ENCODE measurements around the gene MEP1B. TPM values are rescaled to one million over a fixed set of nuclear protein-coding genes. Genes with fewer than 3 reads are reported as not detected.

The MEP1B gene
- total RNA-seq, 1 donor from 2014 or later = not detected

DNA sequence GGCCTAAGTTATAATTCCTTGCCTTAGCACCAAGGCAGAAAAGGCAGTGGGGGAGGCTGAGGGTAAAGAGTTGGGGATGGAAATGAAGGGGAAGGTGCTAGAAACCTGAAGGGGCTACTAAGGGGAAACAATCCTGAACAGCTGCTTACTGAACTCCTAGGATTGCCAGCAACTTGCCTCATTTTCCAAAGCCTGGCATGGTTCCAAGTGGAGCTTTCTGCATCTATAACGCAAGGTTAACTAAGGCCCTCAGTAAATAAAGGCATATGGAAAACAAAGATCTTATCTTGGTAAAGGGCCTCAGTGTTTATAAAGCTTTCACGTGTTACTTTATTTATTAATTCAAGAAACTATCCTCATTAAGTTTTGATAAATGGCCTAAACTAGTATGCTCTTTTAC lies 10.9 kb downstream of the MEP1B start:
- Histone ChIP-seq H3K36me3 (no peaks in the 10 kb centered on the region), H3K9me3 (replicated peaks) (no peaks in the 10 kb centered on the region)

DNA sequence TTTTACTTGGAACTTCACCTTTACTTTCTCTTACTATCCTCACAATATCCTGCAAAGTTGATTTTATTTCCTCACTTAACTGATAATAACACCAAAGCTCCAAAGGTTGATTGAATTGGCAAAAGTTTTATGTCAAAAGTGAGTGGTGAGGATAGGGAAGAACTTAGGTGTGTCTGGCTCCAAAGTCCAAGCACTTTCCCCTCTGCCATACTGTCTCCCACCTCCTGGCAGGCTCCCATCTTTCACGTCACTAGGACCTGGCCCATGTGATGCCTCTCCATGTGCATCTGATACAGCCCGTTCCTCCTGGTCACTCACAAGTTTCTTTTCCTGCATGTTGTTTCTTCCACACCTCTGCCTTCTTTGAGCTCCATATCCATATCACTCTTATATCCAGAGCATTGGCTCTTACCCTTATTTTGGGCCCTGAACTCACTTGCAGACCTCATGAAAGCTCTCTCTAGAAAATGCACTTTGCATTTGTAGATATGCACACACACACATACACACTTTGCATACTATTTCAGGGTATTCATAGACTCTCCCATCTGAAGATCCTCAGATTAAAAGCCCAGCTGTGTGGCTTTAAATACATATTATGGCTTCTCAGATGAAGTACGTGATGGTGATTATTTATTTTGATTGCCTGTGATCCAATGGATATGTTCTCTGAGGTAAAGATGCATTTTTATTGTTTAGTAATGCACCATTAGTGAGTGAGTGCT lies 12.3 kb downstream of the MEP1B start:
- Histone ChIP-seq H3K4me3 (no peak overlapping the region), H3K4me1 (no peaks in the 10 kb centered on the region), H3K27ac (replicated peaks) (no peak overlapping the region), H3K36me3 (no peaks in the 10 kb centered on the region), H3K27me3 (ENCODE audit: low read depth) (no peaks in the 10 kb centered on the region), H3K9me3 (replicated peaks) (no peaks in the 10 kb centered on the region)
- no peak for DNase-seq
- intact Hi-C loops (cut with micrococcal nuclease) = no loop called here
- TF ChIP-seq, protein P1, sequence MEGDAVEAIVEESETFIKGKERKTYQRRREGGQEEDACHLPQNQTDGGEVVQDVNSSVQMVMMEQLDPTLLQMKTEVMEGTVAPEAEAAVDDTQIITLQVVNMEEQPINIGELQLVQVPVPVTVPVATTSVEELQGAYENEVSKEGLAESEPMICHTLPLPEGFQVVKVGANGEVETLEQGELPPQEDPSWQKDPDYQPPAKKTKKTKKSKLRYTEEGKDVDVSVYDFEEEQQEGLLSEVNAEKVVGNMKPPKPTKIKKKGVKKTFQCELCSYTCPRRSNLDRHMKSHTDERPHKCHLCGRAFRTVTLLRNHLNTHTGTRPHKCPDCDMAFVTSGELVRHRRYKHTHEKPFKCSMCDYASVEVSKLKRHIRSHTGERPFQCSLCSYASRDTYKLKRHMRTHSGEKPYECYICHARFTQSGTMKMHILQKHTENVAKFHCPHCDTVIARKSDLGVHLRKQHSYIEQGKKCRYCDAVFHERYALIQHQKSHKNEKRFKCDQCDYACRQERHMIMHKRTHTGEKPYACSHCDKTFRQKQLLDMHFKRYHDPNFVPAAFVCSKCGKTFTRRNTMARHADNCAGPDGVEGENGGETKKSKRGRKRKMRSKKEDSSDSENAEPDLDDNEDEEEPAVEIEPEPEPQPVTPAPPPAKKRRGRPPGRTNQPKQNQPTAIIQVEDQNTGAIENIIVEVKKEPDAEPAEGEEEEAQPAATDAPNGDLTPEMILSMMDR (IDR thresholded peaks at IDR 0.05; ENCODE audit: borderline replicate concordance) = no peak

More for the DNA sequence above, 10.9 kb downstream of the MEP1B start:
- H3K27ac ChIP-seq (replicated peaks) = no peak overlapping the region
- no peaks in the 10 kb centered on the region for H3K27me3 ChIP-seq (ENCODE audit: low read depth)
- no peaks in the 10 kb centered on the region for H3K4me1 ChIP-seq
- TF ChIP-seq, protein P1 (IDR thresholded peaks at IDR 0.05; ENCODE audit: borderline replicate concordance) = no peak
- intact Hi-C loops (cut with micrococcal nuclease) = no loop called here
- no peak overlapping the region for H3K4me3 ChIP-seq
- no peak for DNase-seq

DNA sequence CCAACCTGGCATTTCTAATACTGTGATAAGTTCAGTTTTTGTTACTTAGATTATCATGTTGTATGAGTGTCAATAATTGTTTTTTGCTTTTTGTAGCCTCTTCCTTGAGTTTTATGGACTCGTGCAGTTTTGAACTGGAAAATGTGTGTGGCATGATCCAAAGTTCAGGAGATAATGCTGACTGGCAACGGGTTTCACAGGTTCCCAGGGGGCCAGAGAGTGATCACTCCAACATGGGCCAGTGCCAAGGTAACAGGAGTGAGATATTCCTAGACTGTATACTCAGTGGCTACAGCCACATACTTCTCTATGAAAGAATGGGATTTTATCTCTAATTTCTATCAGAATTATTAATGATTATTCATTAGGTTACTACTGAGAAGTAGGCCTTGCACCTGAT lies 18.2 kb downstream of the MEP1B start:
- Histone ChIP-seq H3K4me1 (no peaks in the 10 kb centered on the region), H3K27me3 (ENCODE audit: low read depth) (no peaks in the 10 kb centered on the region), H3K9me3 (replicated peaks) (no peaks in the 10 kb centered on the region), H3K27ac (replicated peaks) (no peak overlapping the region), H3K4me3 (no peak overlapping the region), H3K36me3 (no peaks in the 10 kb centered on the region)
- TF ChIP-seq, protein P1 (IDR thresholded peaks at IDR 0.05; ENCODE audit: borderline replicate concordance) = no peak
- intact Hi-C loops (cut with micrococcal nuclease) = no loop called here
- DNase-seq = no peak

DNA sequence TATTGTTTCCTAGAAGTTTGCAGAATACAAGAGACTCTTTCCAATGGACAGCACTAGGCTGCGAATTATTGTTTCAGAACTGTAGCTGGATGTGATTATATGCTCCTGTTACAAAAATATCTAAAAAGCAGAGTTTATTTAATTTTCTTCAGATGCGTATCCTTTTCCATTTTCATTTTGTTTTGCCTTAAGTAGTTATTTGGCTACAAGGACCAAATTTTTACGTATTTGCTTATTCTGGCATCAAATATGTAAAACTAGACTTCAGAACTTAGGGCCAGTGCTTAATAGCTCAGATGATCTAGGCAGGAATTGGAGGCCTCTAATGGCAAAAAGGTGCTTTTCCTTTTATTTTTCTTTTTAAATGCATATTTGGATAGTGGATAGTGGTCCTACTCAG lies 18.7 kb downstream of the MEP1B start:
- Histone ChIP-seq H3K36me3 (no peaks in the 10 kb centered on the region), H3K27ac (replicated peaks) (no peak overlapping the region), H3K9me3 (replicated peaks) (no peaks in the 10 kb centered on the region), H3K4me3 (no peak overlapping the region), H3K27me3 (ENCODE audit: low read depth) (no peaks in the 10 kb centered on the region), H3K4me1 (no peaks in the 10 kb centered on the region)
- intact Hi-C loops (cut with micrococcal nuclease) = no loop called here
- TF ChIP-seq, protein P1 (IDR thresholded peaks at IDR 0.05; ENCODE audit: borderline replicate concordance) = no peak
- no peak for DNase-seq

DNA sequence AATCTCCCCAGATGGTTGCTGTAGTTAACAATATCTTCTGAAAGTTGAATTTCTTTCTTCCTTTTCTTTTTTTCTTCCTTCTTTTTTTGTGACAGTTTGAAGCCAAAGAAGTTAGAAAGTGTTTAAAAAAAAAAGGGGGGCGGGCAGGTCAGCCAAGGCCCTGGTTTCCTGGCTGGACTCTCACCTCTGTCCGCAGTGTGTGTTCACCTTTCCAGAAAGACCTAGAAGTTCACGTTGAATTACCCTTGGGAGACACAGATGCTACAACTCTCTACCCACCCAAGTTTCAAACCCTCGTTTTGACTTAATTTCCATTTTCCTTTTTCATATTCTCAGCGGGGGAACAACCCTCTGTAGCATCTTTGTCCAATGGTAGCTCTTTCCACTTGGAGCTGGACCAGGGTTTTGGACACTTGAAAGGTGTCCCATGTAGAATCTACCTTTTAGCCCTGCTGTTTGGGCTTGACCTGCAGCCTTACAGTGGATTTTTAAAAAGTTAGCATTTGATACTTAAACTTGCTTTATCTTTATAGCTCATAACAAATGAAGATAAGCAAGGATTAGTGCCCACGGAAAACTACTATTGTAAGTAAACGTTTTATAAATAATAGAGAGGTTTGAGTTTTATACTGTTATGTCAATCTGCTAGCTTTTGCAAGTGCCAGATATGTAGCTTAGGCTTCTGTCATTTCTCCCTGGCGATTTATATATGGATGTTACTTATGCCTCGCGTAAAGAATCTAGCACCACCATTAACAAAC lies 20.0 kb downstream of the MEP1B start:
- H3K27ac ChIP-seq (replicated peaks) = no peak overlapping the region
- no peak for DNase-seq
- no peaks in the 10 kb centered on the region for H3K36me3 ChIP-seq
- no peak overlapping the region for H3K4me3 ChIP-seq
- TF ChIP-seq, protein P1 (IDR thresholded peaks at IDR 0.05; ENCODE audit: borderline replicate concordance) = no peak
- intact Hi-C loops (cut with micrococcal nuclease) = no loop called here
- no peaks in the 10 kb centered on the region for H3K4me1 ChIP-seq
- no peaks in the 10 kb centered on the region for H3K9me3 ChIP-seq (replicated peaks)
- H3K27me3 ChIP-seq (ENCODE audit: low read depth) = no peaks in the 10 kb centered on the region

Measured in left ventricle myocardium inferior (tissue), 1 donor.